OCI-LY7 (cell line): ENCODE measurements around the gene KIAA1958. TPM values are rescaled to one million over a fixed set of nuclear protein-coding genes. Genes with fewer than 3 reads are reported as not detected.

ENCODE experiments used
- BruUV-seq: library from RNA; stranded (reverse); fragments of 400-500 nt; replicated peaks from 2 replicates; lab custom pipeline; 2021; lab: Mats Ljungman, UMichigan
- CTCF ChIA-PET: fragments of 300-600 bp; sonication (Branson Sonifier 250); formaldehyde crosslinking; loops from one replicate; lab custom pipeline; 2022; ENCODE audit warnings: antibody characterized with exemption; ENCODE audit not compliant: unreplicated experiment; lab: Charles Lee
- POLR2A ChIA-PET: fragments of 300-600 bp; sonication (Branson Sonifier 250); formaldehyde crosslinking; loops from one replicate; lab custom pipeline; 2022; ENCODE audit warnings: antibody characterized with exemption; lab: Charles Lee
- DNase-seq: peaks from one replicate; pipeline ENCODE4 v3.0.0-alpha.2; 2015; ENCODE audit warnings: low spot score
- H2AFZ ChIP-seq: fragments of 200-600 bp; sonication (generic), shearing (Covaris generic); 2 replicates; pipeline ENCODE4 v1.6.1; 2014; ENCODE audit warnings: mild to moderate bottlenecking, antibody characterized with exemption, low read length, moderate library complexity
- H3K27ac ChIP-seq: fragments of 200-600 bp; sonication (generic); 2 replicates; pipeline ENCODE4 v1.5.1; 2014; ENCODE audit warnings: mixed run types, low read depth, mild to moderate bottlenecking, moderate library complexity, low read length, inconsistent platforms; ENCODE audit not compliant: poor library complexity, severe bottlenecking
- H3K36me3 ChIP-seq: fragments of 200-600 bp; sonication (generic); 2 replicates; pipeline ENCODE4 v1.6.1; 2014; ENCODE audit warnings: mild to moderate bottlenecking, antibody characterized with exemption, low read length, moderate library complexity, mixed read lengths; ENCODE audit not compliant: insufficient read depth
- H3K4me1 ChIP-seq: fragments of 200-600 bp; sonication (generic); 2 replicates; pipeline ENCODE4 v1.5.1; 2014; ENCODE audit warnings: mild to moderate bottlenecking, low read length; ENCODE audit not compliant: insufficient read depth, poor library complexity, severe bottlenecking
- H3K4me2 ChIP-seq: fragments of 200-600 bp; sonication (generic); 2 replicates; pipeline ENCODE4 v1.6.1; 2014; ENCODE audit warnings: mild to moderate bottlenecking, low read length
- H3K4me3 ChIP-seq: fragments of 200-600 bp; sonication (generic); 2 replicates; pipeline ENCODE4 v1.5.1; 2014; ENCODE audit warnings: mild to moderate bottlenecking, low read depth, low read length; ENCODE audit not compliant: poor library complexity, severe bottlenecking
- H3K79me2 ChIP-seq: fragments of 200-600 bp; sonication (generic); 2 replicates; pipeline ENCODE4 v1.6.1; 2016; ENCODE audit warnings: low read depth, mild to moderate bottlenecking, low read length, moderate library complexity, mixed read lengths; ENCODE audit not compliant: insufficient read depth
- H3K9me2 ChIP-seq: fragments of 200-600 bp; sonication (generic); 2 replicates; pipeline ENCODE4 v1.6.1; 2016; ENCODE audit warnings: mild to moderate bottlenecking, low read length, mixed read lengths; ENCODE audit not compliant: insufficient read depth
- H3K9me3 ChIP-seq: fragments of 200-600 bp; sonication (generic); 2 replicates; pipeline ENCODE4 v1.6.1; 2014; ENCODE audit warnings: mild to moderate bottlenecking, mixed run types, low read length, mixed read lengths
- H4K20me1 ChIP-seq: fragments of 200-600 bp; sonication (generic); 2 replicates; pipeline ENCODE4 v1.6.1; 2014; ENCODE audit warnings: mild to moderate bottlenecking, antibody characterized with exemption, low read length, moderate library complexity, mixed read lengths; ENCODE audit not compliant: insufficient read depth
- EZH2phosphoT487 ChIP-seq: fragments of 200-600 bp; sonication (generic); IDR thresholded peaks from 2 replicates; pipeline ENCODE4 v1.6.1; 2018; ENCODE audit warnings: low read depth, borderline replicate concordance, mild to moderate bottlenecking, mixed run types, antibody characterized with exemption, low read length, moderate library complexity, mixed read lengths
- intact Hi-C: fragments of 100-400 bp; cut with micrococcal nuclease; formaldehyde crosslinking; loops from one replicate; pipeline ENCODE4 v1.10.0; 2022; ENCODE audit not compliant: unreplicated experiment
- total RNA-seq, 2 experiments: library from RNA; depleted of rRNA in 1 of 2; stranded (reverse); fragments of >200 nt in 1 of 2; shearing (Covaris generic) in 1 of 2; gene quantifications; 2 replicates each; pipeline ENCODE4 v1.2.3, GENCODE V29; 2014 to 2022
- TF ChIP-seq, protein P1 (sequence below): fragments of 200-600 bp; sonication (generic); conservative IDR thresholded peaks from 2 replicates; pipeline ENCODE4 v1.5.1; 2014; ENCODE audit warnings: mild to moderate bottlenecking, antibody characterized with exemption, low read length, moderate library complexity, mixed read lengths

Gene KIAA1958
- total RNA-seq, 2 experiments from 2014 or later = 15.4 to 19.8 TPM

DNA sequence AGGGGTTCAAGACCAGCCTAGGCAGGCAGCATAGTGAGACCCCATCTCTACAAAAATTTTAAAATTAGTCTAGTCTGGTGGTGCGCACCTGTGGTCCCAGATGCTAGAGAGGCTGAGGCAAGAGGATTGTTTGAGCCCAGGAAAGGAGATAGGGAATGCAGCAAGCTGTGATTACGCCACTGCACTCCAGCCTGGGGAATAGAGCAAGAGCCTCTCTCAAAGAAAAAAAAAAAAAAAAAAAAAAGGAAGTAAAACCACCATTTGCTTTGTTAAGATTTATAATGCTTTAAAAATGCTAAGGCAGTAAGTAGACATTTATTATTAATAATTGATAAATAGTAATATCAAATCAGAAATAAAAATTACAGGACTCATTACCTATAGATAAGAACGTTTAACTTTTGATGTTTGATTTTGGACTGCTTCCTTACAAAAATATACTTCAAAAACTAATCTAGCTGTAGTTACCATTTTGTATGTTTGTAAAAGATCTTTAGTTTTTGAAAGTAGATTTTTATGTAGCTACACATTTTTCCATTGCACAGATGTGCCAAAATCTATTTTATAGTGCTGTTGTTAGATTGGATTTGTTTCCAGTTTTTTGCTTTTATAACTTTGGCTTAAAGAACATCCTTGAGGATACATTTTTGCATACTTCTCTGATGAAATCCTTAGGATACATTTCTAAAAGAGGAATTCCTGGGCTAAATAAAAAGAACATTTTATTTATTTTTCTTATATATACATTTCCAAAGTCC lies 144.9 kb downstream of the KIAA1958 start:
- CTCF ChIA-PET = no interaction called here
- no peak for DNase-seq
- no peak overlapping the region for H3K4me2 ChIP-seq
- BruUV-seq = no TSS peak
- TF ChIP-seq, protein P1, sequence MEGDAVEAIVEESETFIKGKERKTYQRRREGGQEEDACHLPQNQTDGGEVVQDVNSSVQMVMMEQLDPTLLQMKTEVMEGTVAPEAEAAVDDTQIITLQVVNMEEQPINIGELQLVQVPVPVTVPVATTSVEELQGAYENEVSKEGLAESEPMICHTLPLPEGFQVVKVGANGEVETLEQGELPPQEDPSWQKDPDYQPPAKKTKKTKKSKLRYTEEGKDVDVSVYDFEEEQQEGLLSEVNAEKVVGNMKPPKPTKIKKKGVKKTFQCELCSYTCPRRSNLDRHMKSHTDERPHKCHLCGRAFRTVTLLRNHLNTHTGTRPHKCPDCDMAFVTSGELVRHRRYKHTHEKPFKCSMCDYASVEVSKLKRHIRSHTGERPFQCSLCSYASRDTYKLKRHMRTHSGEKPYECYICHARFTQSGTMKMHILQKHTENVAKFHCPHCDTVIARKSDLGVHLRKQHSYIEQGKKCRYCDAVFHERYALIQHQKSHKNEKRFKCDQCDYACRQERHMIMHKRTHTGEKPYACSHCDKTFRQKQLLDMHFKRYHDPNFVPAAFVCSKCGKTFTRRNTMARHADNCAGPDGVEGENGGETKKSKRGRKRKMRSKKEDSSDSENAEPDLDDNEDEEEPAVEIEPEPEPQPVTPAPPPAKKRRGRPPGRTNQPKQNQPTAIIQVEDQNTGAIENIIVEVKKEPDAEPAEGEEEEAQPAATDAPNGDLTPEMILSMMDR = no peak
- intact Hi-C loops = no loop called here
- H3K4me3 ChIP-seq = no peak overlapping the region
- no peaks in the 10 kb centered on the region for H4K20me1 ChIP-seq
- H3K9me2 ChIP-seq = no peaks in the 10 kb centered on the region
- no peak overlapping the region for H3K27ac ChIP-seq
- H3K9me3 ChIP-seq = no peaks in the 10 kb centered on the region
- no peaks in the 10 kb centered on the region for H3K36me3 ChIP-seq
- no peaks in the 10 kb centered on the region for H3K4me1 ChIP-seq
- POLR2A ChIA-PET = interaction anchor here (0.7 to 2.1 kb wide), 2 partner anchors 10 to 227 kb away, joined by 3 to 7 read pairs; no protein-coding TSS in a partner anchor
- H2AFZ ChIP-seq = no peak overlapping the region
- H3K79me2 ChIP-seq = no peaks in the 10 kb centered on the region

DNA sequence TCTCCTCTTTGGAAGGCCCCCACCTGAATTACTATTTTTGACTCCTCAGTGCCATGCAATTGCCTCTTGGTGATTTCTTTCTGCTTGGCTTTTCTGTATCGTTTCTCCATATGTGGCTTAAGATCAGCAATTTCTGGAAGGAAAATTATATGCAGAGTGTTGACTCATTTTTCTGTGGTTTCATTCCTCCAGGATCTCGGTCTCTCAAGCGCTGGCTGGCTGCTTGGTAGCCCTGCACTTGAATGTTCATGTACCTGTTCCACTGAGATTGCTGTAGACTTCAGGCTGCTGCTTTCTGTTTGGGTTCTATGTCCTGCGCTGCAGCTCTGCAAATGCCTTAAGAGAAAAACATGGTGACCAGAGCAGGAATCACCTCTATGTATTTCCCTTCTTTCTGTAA lies 153.7 kb downstream of the KIAA1958 start:
- ChIA-PET CTCF (no interaction called here), POLR2A (interaction anchor here (0.6 kb wide), 1 partner anchor 243 kb away, joined by 3 read pairs; no protein-coding TSS in a partner anchor)
- Histone ChIP-seq H3K36me3 (no peaks in the 10 kb centered on the region), H3K27ac (no peak overlapping the region), H3K9me2 (no peaks in the 10 kb centered on the region), H3K9me3 (no peaks in the 10 kb centered on the region), H3K4me3 (no peak overlapping the region), H3K4me2 (no peak overlapping the region), H2AFZ (no peak overlapping the region), H3K79me2 (no peaks in the 10 kb centered on the region), H3K4me1 (no peaks in the 10 kb centered on the region), H4K20me1 (no peaks in the 10 kb centered on the region)
- TF ChIP-seq, protein P1 = no peak
- no peak for TF ChIP-seq EZH2phosphoT487
- no peak for DNase-seq
- BruUV-seq = no TSS peak
- intact Hi-C loops = no loop called here

DNA sequence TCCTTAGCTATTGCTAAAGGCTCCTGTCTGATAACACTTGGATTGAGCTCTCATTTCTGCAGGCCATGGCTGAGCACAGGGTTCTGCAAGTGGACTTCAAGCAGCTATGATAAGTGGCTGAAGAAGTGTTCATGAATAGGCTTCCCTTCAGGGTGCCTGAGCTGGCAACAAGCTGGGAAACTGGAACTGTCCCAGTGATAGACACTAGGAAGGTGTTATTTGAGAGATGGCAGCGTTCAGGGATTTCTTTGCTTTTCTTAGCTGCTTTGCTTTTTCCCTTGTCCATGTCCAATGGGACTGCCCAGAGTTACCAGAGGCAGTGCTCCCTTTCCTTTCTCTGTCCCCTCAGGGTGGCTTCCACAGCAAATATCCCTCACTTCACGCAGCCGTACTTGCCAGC lies 155.5 kb downstream of the KIAA1958 start:
- TF ChIP-seq, protein P1 = no peak
- no peak for TF ChIP-seq EZH2phosphoT487
- BruUV-seq = no TSS peak
- Histone ChIP-seq H3K9me2 (no peaks in the 10 kb centered on the region), H3K27ac (no peak overlapping the region), H3K79me2 (no peaks in the 10 kb centered on the region), H3K4me1 (no peaks in the 10 kb centered on the region), H3K4me2 (no peak overlapping the region), H3K4me3 (no peak overlapping the region), H4K20me1 (no peaks in the 10 kb centered on the region), H3K9me3 (no peaks in the 10 kb centered on the region), H3K36me3 (no peaks in the 10 kb centered on the region), H2AFZ (no peak overlapping the region)
- intact Hi-C loops = no loop called here
- DNase-seq = no peak
- ChIA-PET POLR2A (interaction anchor here (0.6 to 1.3 kb wide), 2 partner anchors 10 to 12 kb away, joined by 4 to 6 read pairs; no protein-coding TSS in a partner anchor), CTCF (no interaction called here)
